Esophagus muscularis mucosa (tissue), 4 donors: ENCODE data around the gene PAOX.

Experiments used
- EP300 ChIP-seq: sonication (generic); formaldehyde crosslinking; IDR thresholded peaks from one replicate; pipeline ENCODE4 v1.6.1; 2017; ENCODE audit warnings: antibody characterized with exemption
- POLR2A ChIP-seq: fragments of 450-650 bp; IDR thresholded peaks from one replicate; pipeline ENCODE4 v1.6.1; 2017; ENCODE audit warnings: antibody characterized with exemption, moderate library complexity, mild to moderate bottlenecking, low read depth
- POLR2AphosphoS5 ChIP-seq, 2 donors: sonication (generic); formaldehyde crosslinking; IDR thresholded peaks; one replicate each; pipeline ENCODE4 v1.6.1; 2017; ENCODE audit warnings: antibody characterized with exemption in 2 of 2
- TF ChIP-seq, protein P1 (sequence below), 3 experiments: fragments of 200-600 bp in 2 of 3; fragments of 450-650 bp in 1 of 3; sonication (generic) in 2 of 3; IDR thresholded peaks; one replicate each; pipeline ENCODE4 v1.5.1; 2017 to 2019; ENCODE audit warnings: antibody characterized with exemption in 3 of 3, mild to moderate bottlenecking in 2 of 3, moderate library complexity in 1 of 3

DNA sequence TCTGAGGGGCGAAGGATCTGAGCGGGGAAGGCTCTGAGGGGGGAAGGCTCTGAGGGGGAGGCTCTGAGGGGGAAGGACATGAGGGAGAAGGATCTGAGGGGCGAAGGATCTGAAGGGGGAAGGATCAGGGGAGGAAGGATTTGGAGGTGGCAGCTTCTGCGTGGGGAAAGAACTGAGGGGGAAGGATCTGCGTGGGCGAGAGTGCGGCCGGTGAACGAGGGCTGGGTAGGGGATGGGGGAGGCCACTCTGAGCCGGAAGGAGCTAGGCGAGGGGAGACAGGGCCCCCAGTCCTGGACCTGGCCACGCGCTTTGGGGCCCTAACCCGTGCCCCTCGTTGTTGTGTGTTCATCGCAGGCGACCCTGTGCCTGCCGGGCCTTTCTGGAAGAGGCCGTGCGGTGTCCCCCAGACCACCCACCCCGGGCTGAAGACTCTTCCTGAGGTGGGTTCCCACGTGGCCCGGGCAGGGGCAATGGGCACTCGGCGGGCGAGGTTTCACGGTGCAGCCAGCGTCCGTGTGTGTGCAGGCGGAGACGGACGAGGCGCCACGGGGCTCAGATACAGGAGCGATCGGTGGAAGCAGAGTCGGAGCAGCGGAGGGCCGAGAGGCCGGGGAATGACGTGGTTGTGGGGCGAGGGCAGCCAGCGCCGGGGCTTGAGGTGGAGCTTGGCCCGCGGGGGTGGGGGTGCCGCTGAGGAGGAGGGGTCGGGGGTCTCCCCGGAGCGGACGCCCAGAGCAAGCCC is 44.4 kb upstream of the PAOX start:
- TF ChIP-seq, protein P1, sequence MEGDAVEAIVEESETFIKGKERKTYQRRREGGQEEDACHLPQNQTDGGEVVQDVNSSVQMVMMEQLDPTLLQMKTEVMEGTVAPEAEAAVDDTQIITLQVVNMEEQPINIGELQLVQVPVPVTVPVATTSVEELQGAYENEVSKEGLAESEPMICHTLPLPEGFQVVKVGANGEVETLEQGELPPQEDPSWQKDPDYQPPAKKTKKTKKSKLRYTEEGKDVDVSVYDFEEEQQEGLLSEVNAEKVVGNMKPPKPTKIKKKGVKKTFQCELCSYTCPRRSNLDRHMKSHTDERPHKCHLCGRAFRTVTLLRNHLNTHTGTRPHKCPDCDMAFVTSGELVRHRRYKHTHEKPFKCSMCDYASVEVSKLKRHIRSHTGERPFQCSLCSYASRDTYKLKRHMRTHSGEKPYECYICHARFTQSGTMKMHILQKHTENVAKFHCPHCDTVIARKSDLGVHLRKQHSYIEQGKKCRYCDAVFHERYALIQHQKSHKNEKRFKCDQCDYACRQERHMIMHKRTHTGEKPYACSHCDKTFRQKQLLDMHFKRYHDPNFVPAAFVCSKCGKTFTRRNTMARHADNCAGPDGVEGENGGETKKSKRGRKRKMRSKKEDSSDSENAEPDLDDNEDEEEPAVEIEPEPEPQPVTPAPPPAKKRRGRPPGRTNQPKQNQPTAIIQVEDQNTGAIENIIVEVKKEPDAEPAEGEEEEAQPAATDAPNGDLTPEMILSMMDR (IDR thresholded peaks at IDR 0.05): no peak
- TF ChIP-seq POLR2AphosphoS5 (IDR thresholded peaks at IDR 0.05) (no peak), EP300 (no peak), POLR2A (no peak)
